GM23338 (cell line): Measurements from ENCODE around the gene CCDC32. TPM values are rescaled to one million over a fixed set of nuclear protein-coding genes. Genes with fewer than 3 reads are reported as not detected.
A peak's percentile ranks its signal among the peaks of the same experiment; 100 is the strongest.

Experiments
- ATAC-seq: fragments of 200-7000 bp; cut with Tn5 transposase; 3 replicates; pipeline ENCODE4 v1.9.1; 2020
- DNase-seq: peaks from one replicate; pipeline ENCODE4 v3.0.0-alpha.2; 2015; ENCODE audit warnings: low spot score
- H2AFZ ChIP-seq: fragments of 200-600 bp; sonication (generic); 2 replicates; pipeline ENCODE4 v1.8.0; 2016; ENCODE audit warnings: antibody characterized with exemption, mild to moderate bottlenecking, moderate library complexity
- H3F3A ChIP-seq: fragments of 200-600 bp; sonication (generic); replicated peaks from 2 replicates; pipeline ENCODE4 v1.8.0; 2017; ENCODE audit warnings: antibody characterized with exemption, mixed run types, low read depth
- H3K27ac ChIP-seq: fragments of 200-600 bp; sonication (generic); 2 replicates; pipeline ENCODE4 v1.6.1; 2016; ENCODE audit warnings: low read depth
- H3K27me3 ChIP-seq: fragments of 200-600 bp; sonication (generic); 2 replicates; pipeline ENCODE4 v1.8.0; 2016; ENCODE audit warnings: mild to moderate bottlenecking, mixed run types, moderate library complexity; ENCODE audit not compliant: insufficient read depth
- H3K36me3 ChIP-seq: fragments of 200-600 bp; sonication (generic); 2 replicates; pipeline ENCODE4 v1.8.0; 2016; ENCODE audit warnings: mild to moderate bottlenecking; ENCODE audit not compliant: insufficient read depth
- H3K4me1 ChIP-seq: fragments of 200-600 bp; sonication (generic); 2 replicates; pipeline ENCODE4 v1.8.0; 2016; ENCODE audit warnings: mild to moderate bottlenecking, moderate library complexity; ENCODE audit not compliant: insufficient read depth
- H3K4me2 ChIP-seq: fragments of 200-600 bp; sonication (generic); 2 replicates; pipeline ENCODE4 v1.7.1; 2017; ENCODE audit warnings: mixed run types
- H3K4me3 ChIP-seq: fragments of 200-600 bp; sonication (generic); 2 replicates; pipeline ENCODE4 v1.6.1; 2016; ENCODE audit warnings: mixed run types
- H3K79me2 ChIP-seq: fragments of 200-600 bp; sonication (generic); replicated peaks from 2 replicates; pipeline ENCODE4 v1.8.0; 2017; ENCODE audit warnings: mild to moderate bottlenecking; ENCODE audit not compliant: insufficient read depth
- H3K9me2 ChIP-seq: fragments of 200-600 bp; sonication (generic); 2 replicates; pipeline ENCODE4 v1.8.0; 2017; ENCODE audit not compliant: insufficient read depth
- H4K20me1 ChIP-seq: fragments of 200-600 bp; sonication (generic); replicated peaks from 2 replicates; pipeline ENCODE4 v1.8.0; 2017; ENCODE audit warnings: mild to moderate bottlenecking; ENCODE audit not compliant: insufficient read depth
- H3K27ac Mint-ChIP-seq: 2 replicates; pipeline ENCODE4 v1.8.0; 2020; ENCODE audit warnings: inconsistent platforms, mild to moderate bottlenecking, moderate library complexity, mixed read lengths
- H3K27me3 Mint-ChIP-seq: 3 replicates; pipeline ENCODE4 v1.8.0; 2022; ENCODE audit warnings: low read depth, mild to moderate bottlenecking, moderate library complexity, mixed read lengths, inconsistent platforms; ENCODE audit not compliant: insufficient read depth, poor library complexity
- H3K36me3 Mint-ChIP-seq: 3 replicates; pipeline ENCODE4 v1.8.0; 2021; ENCODE audit warnings: low read depth, mild to moderate bottlenecking, inconsistent platforms, moderate library complexity, mixed read lengths
- H3K4me1 Mint-ChIP-seq: 3 replicates; pipeline ENCODE4 v1.8.0; 2020; ENCODE audit warnings: mild to moderate bottlenecking, inconsistent platforms, mixed read lengths
- H3K4me3 Mint-ChIP-seq: 3 replicates; pipeline ENCODE4 v1.8.0; 2021; ENCODE audit warnings: moderate library complexity, mild to moderate bottlenecking, inconsistent platforms, mixed read lengths
- H3K9me3 Mint-ChIP-seq: 3 replicates; pipeline ENCODE4 v1.8.0; 2020; ENCODE audit warnings: moderate library complexity, mild to moderate bottlenecking, inconsistent platforms, mixed read lengths
- CREB1 ChIP-seq: fragments of 250-450 bp; sonication (Bioruptor Pico); IDR thresholded peaks from 2 replicates; pipeline ENCODE4 v1.5.0; 2020; ENCODE audit warnings: low read depth, mild to moderate bottlenecking, moderate library complexity
- EZH2phosphoT487 ChIP-seq: fragments of 200-600 bp; sonication (generic); IDR thresholded peaks from one replicate; pipeline ENCODE4 v1.8.1; 2018; ENCODE audit warnings: antibody characterized with exemption; ENCODE audit not compliant: unreplicated experiment
- JUNB ChIP-seq: IDR thresholded peaks from one replicate; pipeline ENCODE4 v1.6.1; 2016; ENCODE audit warnings: antibody characterized with exemption; ENCODE audit not compliant: unreplicated experiment
- NANOG ChIP-seq: IDR thresholded peaks from 2 replicates; pipeline ENCODE4 v1.6.1; 2016; ENCODE audit warnings: antibody characterized with exemption, borderline replicate concordance
- POLR2AphosphoS5 ChIP-seq: IDR thresholded peaks from 2 replicates; pipeline ENCODE4 v1.6.1; 2016; ENCODE audit warnings: antibody characterized with exemption, low read depth
- ZNF114 ChIP-seq: fragments of 250-450 bp; sonication (Bioruptor Pico); IDR thresholded peaks from 2 replicates; pipeline ENCODE4 v1.5.0; 2020; ENCODE audit warnings: mild to moderate bottlenecking, moderate library complexity
- ZNF331 ChIP-seq: fragments of 250-450 bp; sonication (Bioruptor Pico); IDR thresholded peaks from 2 replicates; pipeline ENCODE4 v1.5.0; 2020; ENCODE audit warnings: low read depth, mild to moderate bottlenecking, moderate library complexity
- polyA plus RNA-seq: library from polyadenylated mRNA; unstranded; fragments of >200 nt; fragmentation: Nextera tagmentation; extraction: Ambion mirVana; gene quantifications from 2 replicates; pipeline ENCODE4 v1.2.1, GENCODE V29; 2016
- total RNA-seq: library from RNA; depleted of rRNA; stranded (reverse); fragments of >200 nt; shearing (Covaris generic); gene quantifications from 2 replicates; pipeline ENCODE4 v1.2.3, GENCODE V29; 2014
- TF ChIP-seq, protein P1 (sequence below): IDR thresholded peaks from 2 replicates; pipeline ENCODE4 v1.6.1; 2016; ENCODE audit warnings: antibody characterized with exemption

CCDC32 gene
- total and polyA plus RNA-seq, 2 experiments from 2014 or later: 13.8 to 15.4 TPM

- ATAC-seq (peak; percentile 77), DNase-seq (peak; percentile 81)
- Histone ChIP-seq H3F3A (peaks cover 7% of the 10 kb centered on the region; the same call in 1 of the 2 replicates), H3K27ac (peak overlapping the region; percentile 94), H3K4me3 (peak overlapping the region; percentile 95), H3K27me3 (no peaks in the 10 kb centered on the region), H3K79me2 (peaks cover 45% of the 10 kb centered on the region), H4K20me1 (no peaks in the 10 kb centered on the region; the same call in 1 of the 2 replicates), H3K4me1 (peaks cover 17% of the 10 kb centered on the region), H3K4me2 (peak overlapping the region; percentile 99), H3K9me2 (no peaks in the 10 kb centered on the region), H3K36me3 (no peaks in the 10 kb centered on the region), H2AFZ (peak overlapping the region; percentile 77)
- peaks cover 24% of the 10 kb centered on the region for H3K4me1 Mint-ChIP-seq
- H3K27me3 Mint-ChIP-seq: peaks cover 16% of the 10 kb centered on the region
- peaks cover 5% of the 10 kb centered on the region for H3K9me3 Mint-ChIP-seq
- TF ChIP-seq POLR2AphosphoS5 (0 out of 2 replicates have a peak, but pooled peaks have one; percentile 2), ZNF331 (CRISPR knock-in tag) (no peak), JUNB (no peak), NANOG (no peak), ZNF114 (CRISPR knock-in tag) (no peak)
- TF ChIP-seq, protein P1, sequence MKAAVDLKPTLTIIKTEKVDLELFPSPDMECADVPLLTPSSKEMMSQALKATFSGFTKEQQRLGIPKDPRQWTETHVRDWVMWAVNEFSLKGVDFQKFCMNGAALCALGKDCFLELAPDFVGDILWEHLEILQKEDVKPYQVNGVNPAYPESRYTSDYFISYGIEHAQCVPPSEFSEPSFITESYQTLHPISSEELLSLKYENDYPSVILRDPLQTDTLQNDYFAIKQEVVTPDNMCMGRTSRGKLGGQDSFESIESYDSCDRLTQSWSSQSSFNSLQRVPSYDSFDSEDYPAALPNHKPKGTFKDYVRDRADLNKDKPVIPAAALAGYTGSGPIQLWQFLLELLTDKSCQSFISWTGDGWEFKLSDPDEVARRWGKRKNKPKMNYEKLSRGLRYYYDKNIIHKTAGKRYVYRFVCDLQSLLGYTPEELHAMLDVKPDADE: no peak
- peaks cover 3% of the 10 kb centered on the region; the same call in 1 of the 3 replicates for H3K36me3 Mint-ChIP-seq
- peak overlapping the region; percentile 98 for H3K4me3 Mint-ChIP-seq
- H3K27ac Mint-ChIP-seq: peak overlapping the region; percentile 100
Observed at GRCh38 chr15:40594429-40594836, 29.6 kb upstream of the CCDC32 start.

GRCh38 chr15:40593588-40594428 lies 29.0 kb upstream of the CCDC32 start, which contains the start of gene KNL1:
Gene KNL1 (plus strand): TSS chr15:40594249. CDS start chr15:40602932, 8,683 bp downstream.
- peaks cover 7% of the 10 kb centered on the region; the same call in 1 of the 2 replicates for H3F3A ChIP-seq
- peaks cover 17% of the 10 kb centered on the region for H3K4me1 ChIP-seq
- H3K27ac Mint-ChIP-seq: peak within 1 kb of the TSS; percentile 100
- TF ChIP-seq POLR2AphosphoS5 (peak; percentile 80), ZNF331 (CRISPR knock-in tag) (no peak), EZH2phosphoT487 (no peak), CREB1 (CRISPR knock-in tag) (peak; percentile 92), JUNB (no peak), ZNF114 (CRISPR knock-in tag) (peak; percentile 82; the same call in 1 of the 2 replicates)
- TF ChIP-seq, protein P1: peak; percentile 46; the same call in 1 of the 2 replicates
- no peaks in the 10 kb centered on the region for H3K27me3 ChIP-seq
- H3K36me3 ChIP-seq: no peaks in the 10 kb centered on the region
- peaks cover 16% of the 10 kb centered on the region for H3K27me3 Mint-ChIP-seq
- peak within 1 kb of the TSS; percentile 77 for H2AFZ ChIP-seq
- H3K4me3 Mint-ChIP-seq: peak within 1 kb of the TSS; percentile 98
- H3K36me3 Mint-ChIP-seq: peaks cover 3% of the 10 kb centered on the region; the same call in 1 of the 3 replicates
- H3K4me2 ChIP-seq: peak within 1 kb of the TSS; percentile 99
- DNase-seq (peak; percentile 92), ATAC-seq (peak; percentile 71)
- H3K4me1 Mint-ChIP-seq: peaks cover 24% of the 10 kb centered on the region
- H4K20me1 ChIP-seq: no peaks in the 10 kb centered on the region; the same call in 1 of the 2 replicates
- peak within 1 kb of the TSS; percentile 94 for H3K27ac ChIP-seq
- H3K4me3 ChIP-seq: peak within 1 kb of the TSS; percentile 95
- H3K9me2 ChIP-seq: no peaks in the 10 kb centered on the region
- H3K9me3 Mint-ChIP-seq: peaks cover 5% of the 10 kb centered on the region
- peaks cover 39% of the 10 kb centered on the region for H3K79me2 ChIP-seq
